GM18507 (cell line): ENCODE results near the gene SNX33.

Experiments
- DNase-seq: peaks from one replicate; pipeline ENCODE4 v3.0.0; 2011; ENCODE audit warnings: low read depth; ENCODE audit not compliant: insufficient read length; ENCODE audit errors: extremely low spot score
- FAIRE-seq: peaks from 2 replicates; lab custom pipeline; 2011; peaks lifted over from hg19 to GRCh38; lab: Jason Lieb, UNC

Gene SNX33

GRCh38 chr15:75640483-75641178, 7.1 kb upstream of the SNX33 start:
- FAIRE-seq (peak; percentile 59), DNase-seq (peak; percentile 28)

DNA sequence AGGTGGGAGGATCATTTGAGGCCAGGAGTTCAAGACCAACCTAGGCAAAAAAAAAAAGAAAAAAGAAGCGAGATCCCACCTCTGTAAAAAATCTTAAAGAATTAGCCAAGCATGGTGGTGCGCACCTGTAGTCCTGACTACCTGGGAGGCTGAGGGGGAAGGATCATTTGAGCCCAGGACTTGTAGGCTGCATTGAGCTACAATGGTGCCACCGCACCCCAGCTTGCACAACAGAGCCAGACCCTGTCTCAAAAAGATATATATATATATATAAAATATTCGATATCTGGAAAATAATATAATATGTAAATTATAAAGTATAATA, 6.6 kb upstream of the SNX33 start:
- no peak for DNase-seq
- no peak for FAIRE-seq

- DNase-seq: no peak
- no peak for FAIRE-seq
These were observed 6.1 kb upstream of the SNX33 start for GRCh38 chr15:75641603-75642002.

GRCh38 chr15:75644376-75644775, 3.3 kb upstream of the SNX33 start:
- FAIRE-seq (no peak), DNase-seq (no peak)

GRCh38 chr15:75646112-75646943, 1.4 kb upstream of the SNX33 start:
- FAIRE-seq: no peak
- no peak for DNase-seq

GRCh38 chr15:75646944-75647364, 758 bp upstream of the SNX33 start:
- no peak for DNase-seq
- no peak for FAIRE-seq

GRCh38 chr15:75648156-75649000, 666 bp downstream of the SNX33 start:
- FAIRE-seq (no peak), DNase-seq (no peak)

GRCh38 chr15:75649045-75649761, 1.5 kb downstream of the SNX33 start:
- FAIRE-seq: no peak

GRCh38 chr15:75649848-75650247, 2.1 kb downstream of the SNX33 start:
- no peak for DNase-seq
- no peak for FAIRE-seq

More at GRCh38 chr15:75649045-75649761, 1.5 kb downstream of the SNX33 start:
- no peak for DNase-seq

- FAIRE-seq (no peak), DNase-seq (no peak)
These were observed 3.4 kb downstream of the SNX33 start for GRCh38 chr15:75650908-75651809.

DNA sequence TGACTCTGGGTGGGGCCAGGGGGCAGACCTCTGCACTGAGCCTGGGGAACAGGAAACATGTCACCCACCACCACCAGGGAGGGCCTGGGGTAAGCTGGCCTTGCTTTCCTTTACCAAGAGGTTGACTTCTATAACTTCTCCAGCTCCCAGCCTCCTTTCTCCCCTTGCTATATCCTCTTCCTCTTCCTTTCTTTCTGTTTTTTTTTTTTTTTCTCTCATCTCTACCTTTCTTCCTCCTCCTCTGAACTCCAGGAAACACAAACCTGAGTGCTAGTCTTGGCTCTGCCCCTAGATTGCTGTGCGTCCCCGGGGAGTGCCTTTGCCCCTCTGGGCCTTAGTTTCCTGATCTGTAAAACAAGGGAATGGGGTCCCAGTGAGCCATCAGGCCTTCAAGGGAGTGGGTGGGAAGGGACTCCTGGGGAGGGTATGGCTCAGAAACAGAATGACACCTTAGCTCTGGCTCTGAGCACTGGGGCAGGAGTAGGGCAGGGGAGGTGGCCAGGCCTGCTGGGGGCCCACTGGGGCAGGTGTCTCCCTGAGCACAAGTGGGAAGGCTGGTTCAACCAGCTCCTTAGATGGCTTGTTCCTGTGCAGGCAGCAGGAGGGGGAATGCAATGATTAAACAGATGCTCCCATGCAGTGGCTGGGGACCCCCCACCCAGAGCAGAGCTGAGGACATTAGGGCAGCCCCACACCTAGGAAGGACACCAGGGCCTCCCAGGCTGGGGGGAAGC, 4.3 kb downstream of the SNX33 start:
- no peak for FAIRE-seq
- no peak for DNase-seq

DNA sequence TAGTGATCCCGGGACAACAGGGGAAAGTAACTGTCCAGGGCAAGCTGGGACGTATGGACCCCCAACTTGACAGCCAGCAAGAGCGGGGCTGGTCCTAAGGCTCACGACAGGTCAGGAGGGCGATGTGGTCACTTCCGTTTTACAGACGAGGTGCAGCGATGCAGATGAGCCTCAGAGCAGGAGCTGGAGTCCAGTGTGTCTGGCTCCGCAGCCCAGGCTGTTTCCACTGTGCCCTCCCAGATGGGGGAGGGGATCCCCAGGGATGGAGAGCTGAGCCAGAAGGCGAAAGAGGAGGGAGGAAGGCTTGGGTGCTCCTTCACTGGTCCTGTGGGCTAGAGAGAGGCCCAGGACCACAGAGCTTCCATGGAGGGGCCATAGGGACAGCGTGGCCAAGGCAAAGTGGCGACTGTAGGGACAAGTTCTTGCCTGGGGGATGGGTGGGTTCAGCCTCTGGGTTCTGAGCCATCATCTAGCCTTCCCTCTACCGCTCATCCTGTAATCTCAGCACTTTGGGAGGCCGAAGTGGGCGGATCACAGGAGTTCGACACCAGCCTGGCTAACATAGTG, 5.7 kb downstream of the SNX33 start:
- DNase-seq (no peak), FAIRE-seq (no peak)

GRCh38 chr15:75654201-75654907, 6.6 kb downstream of the SNX33 start:
- no peak for FAIRE-seq

GRCh38 chr15:75655931-75656330, 8.2 kb downstream of the SNX33 start:
- FAIRE-seq (no peak), DNase-seq (no peak)

More at GRCh38 chr15:75654201-75654907, 6.6 kb downstream of the SNX33 start:
- no peak for DNase-seq

DNA sequence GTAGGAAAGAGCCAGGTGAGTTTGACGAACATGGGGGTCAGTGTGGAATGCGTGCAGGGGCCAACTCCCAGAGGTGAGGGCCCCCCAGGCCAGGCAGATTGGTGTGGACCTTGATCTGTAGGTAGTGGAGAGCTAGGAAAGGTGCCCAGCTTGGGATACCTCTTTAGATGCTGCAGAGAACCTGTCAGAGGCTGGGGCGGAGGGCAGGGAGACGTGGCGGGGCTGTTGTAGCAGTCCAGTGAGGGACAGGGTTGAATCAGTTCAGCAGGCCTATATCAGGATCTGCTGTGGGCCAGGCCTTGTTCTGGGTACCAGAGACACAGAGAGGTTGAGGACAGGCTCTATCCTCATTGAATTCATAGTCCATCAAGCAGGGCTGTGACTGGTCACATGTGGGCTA, 8.6 kb downstream of the SNX33 start:
- DNase-seq (no peak), FAIRE-seq (no peak)

GRCh38 chr15:75656813-75657212, 9.1 kb downstream of the SNX33 start:
- DNase-seq: no peak

GRCh38 chr15:75659141-75659771, 11.5 kb downstream of the SNX33 start:
- FAIRE-seq (no peak), DNase-seq (no peak)

More at GRCh38 chr15:75656813-75657212, 9.1 kb downstream of the SNX33 start:
- no peak for FAIRE-seq
